HG03378 (cell line): Measurements from ENCODE around the gene PCBP3.

Source experiments
- ATAC-seq: cut with Tn5 transposase; IDR thresholded peaks from one replicate; pipeline ENCODE4 v1.9.1; 2021; ENCODE audit warnings: mild to moderate bottlenecking, moderate library complexity; ENCODE audit not compliant: unreplicated experiment

PCBP3 gene

GRCh38 chr21:45778686-45779085, 135.2 kb downstream of the PCBP3 start:
- ATAC-seq, result no peak

- no peak for ATAC-seq
Measured at GRCh38 chr21:45779226-45779625, 135.7 kb downstream of the PCBP3 start.

DNA sequence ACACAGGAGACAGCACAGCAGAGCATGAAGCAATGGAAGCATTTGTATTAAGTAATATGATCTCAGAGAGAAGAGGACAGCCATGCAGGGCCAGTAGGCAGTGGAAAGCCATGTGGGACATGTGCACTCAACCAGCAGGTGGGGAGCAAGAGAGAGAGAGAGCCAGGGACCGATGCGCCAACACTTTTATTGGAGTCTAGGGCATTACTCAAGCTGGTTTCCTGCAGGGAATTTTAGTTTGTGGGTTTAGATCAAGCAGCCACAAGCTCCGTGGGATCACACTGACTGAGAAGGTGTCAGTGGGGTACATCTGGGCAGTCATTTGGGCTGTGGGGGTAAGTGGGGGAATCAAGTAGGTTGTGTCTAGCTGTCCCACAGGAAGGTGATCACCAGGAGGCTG, 137.1 kb downstream of the PCBP3 start:
- ATAC-seq, result no peak

DNA sequence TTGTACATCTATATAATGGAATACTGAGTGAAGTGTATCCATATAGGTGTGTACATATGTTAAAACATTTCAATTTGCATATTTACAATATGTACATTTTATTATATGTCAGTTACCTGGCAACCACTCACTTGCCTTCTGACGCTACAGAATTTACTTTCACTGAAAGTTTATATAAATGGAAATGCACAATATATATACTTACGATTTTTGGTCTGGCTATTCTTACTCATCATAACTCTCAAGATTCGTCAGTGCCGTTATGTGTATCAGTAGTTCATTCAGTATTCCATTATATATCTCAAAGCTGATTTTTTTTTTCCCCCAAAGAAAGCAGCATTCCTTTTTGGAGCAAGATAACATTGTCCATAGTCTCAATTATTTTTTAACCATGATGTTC, 138.2 kb downstream of the PCBP3 start:
- ATAC-seq, result no peak

DNA sequence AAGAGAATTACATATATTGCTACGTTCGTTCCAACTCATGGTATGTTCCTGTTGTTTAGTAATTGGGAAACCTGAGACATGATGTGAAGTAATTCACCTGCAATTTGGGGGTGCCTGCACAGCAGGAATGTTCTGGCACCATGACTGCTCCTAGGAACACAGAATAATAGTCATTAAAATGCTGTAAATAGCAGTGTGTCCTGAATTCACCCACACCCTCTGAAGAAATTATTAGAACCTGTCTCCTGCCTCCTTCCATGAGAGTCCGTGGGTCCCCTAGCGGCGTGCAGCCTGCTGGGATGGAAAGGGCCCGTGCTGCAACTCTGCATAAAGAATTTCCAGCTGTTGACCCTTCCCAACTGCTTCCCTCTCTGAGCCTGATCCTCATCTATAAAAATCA, 143.1 kb downstream of the PCBP3 start:
- ATAC-seq, result no peak

DNA sequence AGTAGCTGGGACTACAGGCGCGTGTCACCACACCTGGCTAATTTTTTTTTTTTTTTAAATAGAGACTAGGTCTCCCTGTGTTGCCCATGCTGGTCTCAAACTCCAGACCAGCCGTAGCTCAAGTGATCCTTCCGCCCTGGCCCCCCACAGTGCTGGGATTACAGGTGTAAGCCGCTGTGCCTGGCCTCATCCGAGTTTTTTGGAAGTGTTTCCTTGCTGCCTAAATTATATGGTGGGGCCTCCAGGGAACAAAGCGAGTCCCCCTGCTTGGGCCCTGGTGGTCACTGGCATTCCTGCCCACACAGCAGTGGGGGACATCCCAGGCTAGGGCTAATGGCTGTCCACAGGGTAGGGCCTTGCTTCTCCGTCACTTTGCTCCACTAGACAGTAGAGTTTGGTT, 143.8 kb downstream of the PCBP3 start:
- ATAC-seq, result no peak

GRCh38 chr21:45788198-45788597, 144.7 kb downstream of the PCBP3 start:
- ATAC-seq, result no peak

- no peak for ATAC-seq
Measured at GRCh38 chr21:45788637-45789506, 145.3 kb downstream of the PCBP3 start.

DNA sequence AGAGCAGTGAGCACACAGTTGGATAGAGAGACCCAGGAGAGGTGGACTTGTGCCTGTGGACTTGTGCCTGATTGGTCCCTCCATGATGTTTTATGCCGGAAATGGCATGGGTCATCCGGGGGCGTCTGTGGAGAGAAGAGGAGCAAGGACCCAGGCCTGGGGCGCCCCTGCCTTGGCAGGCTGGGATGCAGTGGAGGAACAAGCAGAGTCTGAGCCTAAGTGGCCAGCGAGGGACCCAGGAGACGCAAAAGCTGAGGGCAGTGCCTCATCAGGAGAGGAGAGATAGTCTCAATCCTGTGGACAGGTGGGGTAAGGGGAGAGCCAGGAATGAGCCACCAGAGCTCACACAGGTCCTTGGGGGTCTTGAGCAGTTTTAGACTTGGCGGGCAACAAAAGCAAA, 146.9 kb downstream of the PCBP3 start:
- no peak for ATAC-seq

DNA sequence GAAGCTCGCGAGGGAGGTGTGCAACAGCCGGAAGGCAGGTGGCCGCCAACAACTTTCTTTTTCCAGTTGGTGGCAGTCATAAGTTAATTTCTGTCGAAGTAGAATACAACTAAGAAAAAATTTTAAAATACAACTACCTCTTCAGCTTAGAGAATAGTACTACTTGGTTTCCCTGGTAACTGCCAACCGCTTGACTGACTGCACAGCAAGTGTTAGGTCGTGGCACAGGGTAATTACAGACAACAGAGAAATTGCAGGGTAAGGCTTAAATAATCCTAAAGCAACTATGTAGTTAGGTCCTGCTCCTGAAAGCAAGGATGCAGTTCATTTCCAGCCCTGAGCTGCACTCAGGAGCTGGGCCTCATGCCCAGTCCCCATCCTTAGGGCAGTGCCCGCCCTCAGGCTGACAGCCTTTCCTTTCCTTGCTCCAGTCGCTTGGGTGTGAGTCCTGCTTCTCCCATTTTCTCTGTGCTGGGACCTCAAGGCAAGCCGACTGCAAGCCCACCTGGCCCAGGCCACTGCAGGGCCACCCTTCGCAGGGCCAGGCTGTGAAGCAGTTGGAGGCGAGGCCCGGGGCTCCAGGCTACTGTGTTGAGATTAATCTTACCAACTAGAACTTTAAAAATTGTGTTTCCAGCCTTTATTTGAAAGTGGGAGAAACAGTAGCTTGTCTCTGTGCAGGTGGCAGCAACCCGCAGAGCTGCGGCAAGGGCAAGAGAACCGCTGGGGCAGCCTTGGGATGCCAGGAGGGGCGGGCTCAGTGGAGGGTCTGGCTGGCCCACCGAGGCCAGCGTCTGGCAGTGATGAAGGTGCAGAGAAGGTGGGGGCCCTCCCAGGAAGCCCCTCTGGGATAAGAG, 148.3 kb downstream of the PCBP3 start:
- ATAC-seq, result no peak

DNA sequence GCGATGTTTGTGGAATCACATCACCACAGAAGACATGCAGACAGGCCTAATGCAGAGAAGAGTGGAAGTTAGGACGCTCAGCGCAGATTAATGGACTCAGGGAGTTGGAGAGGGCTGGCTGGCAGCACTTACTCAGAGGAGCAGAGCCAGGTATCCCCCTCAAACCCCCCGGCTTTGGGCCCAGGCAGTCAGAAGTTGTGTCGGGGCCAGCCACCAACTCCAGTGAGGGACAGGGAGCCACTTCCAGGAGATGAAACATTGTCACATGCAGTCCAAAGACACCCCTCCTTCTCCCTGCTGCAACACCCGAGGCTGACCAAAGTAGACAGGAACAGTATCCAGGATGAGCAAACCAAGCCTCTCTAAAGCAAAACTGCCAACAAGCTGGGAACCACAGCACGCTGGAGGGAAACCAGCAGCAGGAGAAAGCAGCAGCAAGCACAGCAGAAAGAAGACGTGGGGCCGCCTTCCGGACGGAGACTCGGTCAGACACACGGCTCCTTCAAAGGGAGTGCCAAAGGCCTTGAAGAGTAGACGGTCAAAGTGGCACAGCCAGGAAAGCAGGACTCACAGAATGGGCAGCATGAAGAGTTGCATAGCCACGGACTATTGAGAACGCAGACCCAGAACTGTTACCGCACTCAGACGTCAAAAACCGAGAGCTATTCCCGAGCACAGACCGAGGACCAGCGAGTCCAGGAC, 149.3 kb downstream of the PCBP3 start:
- ATAC-seq, result no peak

- ATAC-seq, result no peak
Measured at GRCh38 chr21:45794027-45794426, 150.5 kb downstream of the PCBP3 start.

GRCh38 chr21:45796003-45796402, 152.5 kb downstream of the PCBP3 start:
- ATAC-seq, result no peak

- no peak for ATAC-seq
Measured at GRCh38 chr21:45797338-45797737, 153.8 kb downstream of the PCBP3 start.

GRCh38 chr21:45799765-45800338, 156.3 kb downstream of the PCBP3 start:
- no peak for ATAC-seq

- ATAC-seq, result no peak
Measured at GRCh38 chr21:45800339-45801080, 157.0 kb downstream of the PCBP3 start.

DNA sequence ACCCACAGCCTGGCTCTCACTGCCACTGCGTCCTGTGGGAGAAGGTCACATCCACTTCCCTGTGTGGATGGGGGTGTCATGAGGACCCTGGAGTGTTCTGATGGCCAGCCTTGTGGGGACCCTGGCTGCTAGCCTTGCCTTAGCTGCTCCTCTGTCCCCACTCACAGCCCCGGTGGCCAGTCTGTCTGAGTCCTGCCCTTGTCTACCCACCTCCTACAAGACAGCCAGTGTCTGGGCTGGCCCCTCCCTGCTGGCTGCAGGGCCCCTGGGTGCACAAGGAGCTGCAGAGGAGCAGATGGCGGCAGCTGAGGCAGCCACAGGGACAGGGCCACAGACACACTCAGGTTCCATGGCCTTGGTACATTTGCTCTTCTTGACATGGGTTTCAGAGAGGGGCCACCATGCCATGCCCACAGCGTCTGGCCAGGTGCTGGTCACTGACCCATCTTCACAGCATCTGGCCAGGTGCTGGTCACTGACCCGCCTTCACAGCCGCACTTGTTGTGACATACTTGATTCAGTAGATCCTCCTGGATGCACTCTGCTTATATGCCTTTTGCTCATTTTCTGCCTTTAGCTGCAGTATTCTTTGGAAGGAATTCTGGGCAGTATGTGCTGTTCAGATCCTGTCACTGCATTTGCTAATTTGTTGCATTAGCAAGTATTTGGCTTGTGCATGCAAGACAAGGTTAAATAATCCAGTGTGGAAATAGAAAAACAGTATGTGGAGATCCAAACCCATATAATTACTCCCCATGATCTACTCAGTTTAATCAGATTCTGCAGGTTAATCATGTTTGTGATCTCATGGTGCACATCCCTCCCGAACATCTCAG, 157.8 kb downstream of the PCBP3 start:
- ATAC-seq, result no peak

DNA sequence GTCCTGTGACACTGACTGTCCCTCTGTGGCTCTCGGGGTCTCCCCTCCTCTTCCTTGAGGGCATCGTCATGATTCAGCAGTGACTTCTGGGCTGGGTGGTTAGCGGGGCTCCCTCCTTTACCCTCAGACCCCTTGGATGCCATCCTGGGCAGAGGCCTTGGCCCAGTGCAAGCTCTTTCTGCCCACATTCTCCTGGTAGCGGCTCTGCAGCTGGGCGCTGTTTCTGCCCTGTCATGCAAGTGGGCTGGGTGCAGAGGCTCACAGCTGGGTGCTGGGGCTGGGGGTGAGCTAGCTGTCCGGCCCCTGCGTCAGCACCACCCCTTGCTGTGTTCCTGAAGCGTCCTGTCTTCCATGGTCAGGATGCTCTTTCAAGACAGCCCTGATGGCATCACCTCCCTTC, 158.5 kb downstream of the PCBP3 start:
- no peak for ATAC-seq

- no peak for ATAC-seq
Measured at GRCh38 chr21:45802425-45802824, 158.9 kb downstream of the PCBP3 start.
